Raji (cell line): ENCODE results near the gene RPL10.

Experiments used
- POLR2A ChIP-seq: IDR thresholded peaks from 2 replicates; pipeline ENCODE4 v1.6.1; 2011; ENCODE audit warnings: low read depth, low read length, control low read depth; ENCODE audit not compliant: insufficient read depth

Gene RPL10

DNA sequence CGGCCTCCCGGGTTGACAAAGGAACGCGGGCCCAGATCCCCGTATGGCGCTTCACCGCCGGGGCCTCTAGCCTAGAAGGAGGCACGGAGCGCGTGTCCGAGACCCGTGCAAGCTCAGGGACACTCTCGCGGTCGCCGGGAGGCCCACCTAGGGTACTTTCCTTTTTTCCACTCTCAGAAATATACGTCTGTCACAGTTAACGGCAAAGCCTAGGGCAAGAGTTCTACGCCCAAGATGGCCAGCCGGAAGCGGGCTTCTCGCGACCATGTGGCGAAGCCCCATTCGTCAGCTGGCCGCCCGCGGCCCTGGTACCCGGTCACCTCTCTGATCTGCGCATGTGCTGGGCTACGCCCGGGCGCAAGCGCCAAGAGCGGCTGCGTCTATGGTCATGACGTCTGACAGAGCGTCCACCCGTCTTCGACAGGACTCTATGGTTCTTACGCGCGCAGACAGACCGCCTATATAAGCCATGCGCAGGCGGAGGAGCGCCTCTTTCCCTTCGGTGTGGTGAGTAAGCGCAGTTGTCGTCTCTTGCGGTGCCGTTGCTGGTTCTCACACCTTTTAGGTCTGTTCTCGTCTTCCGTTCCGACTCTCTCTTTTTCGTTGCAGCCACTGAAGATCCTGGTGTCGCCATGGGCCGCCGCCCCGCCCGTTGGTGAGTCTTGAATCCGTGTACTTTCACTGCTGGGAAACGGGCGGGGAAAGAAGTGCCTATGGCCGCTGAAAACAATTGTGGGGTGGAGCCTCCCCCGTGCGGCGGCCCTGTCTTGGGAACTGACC lies at the start of gene RPL10:
TSS of gene RPL10 (plus strand) at position 490 of the 780 bp plus-strand sequence. CDS start at position 633, 143 bp downstream.
- peak; percentile 94 for TF ChIP-seq POLR2A

DNA sequence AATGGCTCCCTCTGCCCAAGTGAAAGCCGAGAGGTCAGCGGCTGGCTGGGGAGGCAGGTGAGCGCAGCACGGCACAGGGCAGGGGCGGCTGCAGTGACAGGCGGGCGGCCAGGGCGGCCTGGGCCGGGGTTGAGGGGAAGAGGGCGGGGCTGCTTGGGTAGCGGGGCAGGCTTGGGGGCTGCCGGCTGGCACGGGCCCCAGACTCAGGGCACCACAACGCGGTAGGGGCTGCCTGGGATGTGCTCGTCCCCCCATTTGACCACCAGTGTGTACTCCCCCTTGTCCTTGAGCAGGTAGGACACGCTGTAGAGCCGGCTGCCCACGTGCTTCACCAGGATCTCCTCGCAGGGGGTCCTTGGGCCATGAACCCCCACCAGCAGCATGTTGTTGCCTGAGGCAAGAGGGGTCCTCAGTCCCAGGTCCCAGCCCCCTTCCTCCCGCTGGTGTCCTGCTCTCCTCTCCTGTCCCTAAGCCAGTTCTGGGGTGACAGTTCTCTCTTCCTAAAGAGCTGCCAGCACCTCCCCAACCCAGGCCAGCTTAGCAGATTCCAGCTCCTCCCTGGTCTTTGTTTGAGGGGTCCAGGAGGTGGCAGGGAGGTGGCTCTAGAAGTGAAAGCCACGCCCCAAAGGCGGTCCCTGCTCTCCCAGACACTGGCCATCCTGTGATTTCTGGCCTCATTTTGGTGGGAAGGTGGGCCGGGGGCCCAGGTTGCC lies 49.4 kb upstream of the RPL10 start:
- no peak for TF ChIP-seq POLR2A

DNA sequence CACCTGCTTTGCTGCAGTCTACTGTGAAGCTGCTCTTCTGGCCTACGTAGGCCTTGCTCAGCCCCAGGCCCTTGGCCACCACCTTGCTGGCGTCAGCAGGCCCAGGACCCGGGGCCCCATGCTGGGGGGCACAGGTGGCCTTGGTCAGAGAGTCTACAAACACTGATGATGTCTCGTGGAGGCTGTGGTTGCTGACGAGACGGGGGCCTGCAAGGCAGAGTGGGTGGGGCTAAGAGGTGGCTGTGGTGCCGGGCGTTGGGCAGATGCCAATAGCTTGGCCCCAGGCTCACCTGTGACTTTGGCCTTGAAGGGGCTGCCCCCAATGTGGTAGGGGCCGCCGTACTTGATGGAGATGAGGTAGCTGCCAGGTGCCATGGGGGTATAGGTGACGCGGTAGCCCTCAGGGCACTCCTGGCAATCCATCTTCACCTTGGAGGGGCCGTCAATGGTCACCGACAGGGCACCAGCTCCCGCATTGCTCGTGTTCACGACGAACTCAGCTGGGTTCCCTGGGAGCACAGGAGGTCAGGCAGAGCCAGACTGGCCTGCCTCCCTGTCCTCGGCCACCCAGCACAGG lies 48.7 kb upstream of the RPL10 start:
- TF ChIP-seq POLR2A: no peak

DNA sequence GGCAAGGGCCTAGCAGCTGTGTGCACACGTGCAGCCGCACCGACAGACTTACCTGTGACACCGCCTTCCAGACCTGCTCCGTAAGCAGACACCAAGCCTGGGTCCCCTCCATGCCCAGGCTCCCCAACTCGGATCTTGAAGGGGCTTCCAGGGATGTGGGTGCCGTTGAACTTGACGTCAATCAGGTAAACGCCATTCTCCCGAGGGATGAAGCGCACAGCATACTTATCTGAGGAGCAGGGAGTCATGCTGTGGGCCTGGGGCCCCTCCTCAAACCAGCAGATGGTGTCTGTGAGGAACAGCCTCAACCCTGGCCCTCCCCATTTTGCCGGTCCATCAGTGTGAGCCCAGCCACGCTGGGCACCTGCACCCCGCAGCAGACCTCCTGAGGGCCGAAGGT lies 48.2 kb upstream of the RPL10 start:
- no peak for TF ChIP-seq POLR2A

DNA sequence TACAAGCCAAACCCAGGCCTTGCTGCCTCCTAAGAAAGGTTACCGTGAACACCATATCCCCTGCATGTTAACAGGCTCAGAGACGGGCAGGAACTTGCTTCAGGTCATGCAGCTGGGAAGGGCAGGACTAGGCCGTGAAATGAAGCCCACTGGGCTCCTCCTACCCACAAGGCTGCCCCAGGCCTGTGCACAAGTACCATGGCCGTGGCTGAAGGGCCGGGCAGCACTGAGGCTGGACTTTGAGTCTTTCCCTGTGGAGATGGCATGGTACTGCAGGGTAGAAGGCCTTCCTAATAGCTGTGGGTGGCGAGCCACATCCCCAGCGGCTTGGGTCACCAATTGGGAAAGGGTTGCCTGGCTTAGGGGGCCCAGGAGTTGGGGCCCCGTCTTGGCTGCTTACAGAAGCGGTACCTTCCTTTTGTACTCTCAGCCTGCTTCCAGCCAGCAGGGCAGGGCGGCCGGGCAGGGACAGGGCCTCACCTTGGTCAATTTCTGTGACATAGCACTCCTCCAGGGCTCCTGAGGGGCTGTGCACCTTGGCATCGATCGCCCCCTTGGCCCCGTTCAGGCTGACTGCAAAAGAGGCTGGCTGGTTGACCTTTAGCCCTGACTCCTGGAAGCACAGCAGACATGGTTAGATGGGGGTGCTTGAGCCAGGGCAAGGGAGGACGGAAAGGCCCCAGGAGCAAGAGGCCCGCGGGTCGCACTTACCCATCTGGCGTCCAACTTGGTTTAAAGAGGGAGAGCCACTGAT lies 47.6 kb upstream of the RPL10 start:
- TF ChIP-seq POLR2A: no peak

DNA sequence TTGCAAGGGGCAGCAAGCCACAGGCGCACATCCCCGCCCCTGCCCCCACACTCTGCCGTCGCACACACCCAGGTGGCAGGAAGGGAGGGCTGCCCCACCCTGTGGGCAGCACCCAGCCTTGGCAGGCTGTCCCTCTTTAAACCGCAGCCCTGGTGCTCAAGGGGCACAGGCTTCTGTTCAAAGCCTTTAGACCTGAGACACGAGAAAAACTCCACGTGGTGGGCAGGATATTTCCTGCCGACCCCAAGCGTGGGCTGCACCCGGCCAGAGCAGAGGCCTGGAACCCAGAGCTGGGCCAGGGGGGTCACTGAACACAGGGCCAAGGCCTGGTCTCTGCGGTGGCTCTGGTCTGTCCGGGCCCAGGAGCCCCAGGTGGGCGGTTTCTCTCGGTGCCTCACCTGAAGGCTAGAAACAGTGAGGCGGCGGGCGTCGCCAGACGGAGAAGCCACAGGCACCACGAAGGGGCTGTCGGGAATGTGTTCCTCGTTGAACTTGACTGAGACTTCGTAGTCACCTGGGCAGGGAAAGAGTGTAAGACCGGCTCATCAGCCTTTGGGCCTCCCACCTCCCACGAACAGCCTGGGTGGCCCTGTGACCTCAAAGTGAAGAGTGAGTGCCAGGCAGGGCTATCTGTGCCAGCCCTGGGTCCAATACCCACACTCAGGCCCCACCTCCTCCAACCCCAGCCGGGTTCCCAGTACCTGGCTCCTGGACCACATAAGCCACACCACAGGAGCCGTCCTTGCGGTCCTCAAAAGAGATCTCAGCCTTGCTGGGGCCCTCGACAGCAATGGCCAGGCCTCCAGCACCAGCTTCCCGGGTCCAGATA lies 46.8 kb upstream of the RPL10 start:
- no peak for TF ChIP-seq POLR2A

DNA sequence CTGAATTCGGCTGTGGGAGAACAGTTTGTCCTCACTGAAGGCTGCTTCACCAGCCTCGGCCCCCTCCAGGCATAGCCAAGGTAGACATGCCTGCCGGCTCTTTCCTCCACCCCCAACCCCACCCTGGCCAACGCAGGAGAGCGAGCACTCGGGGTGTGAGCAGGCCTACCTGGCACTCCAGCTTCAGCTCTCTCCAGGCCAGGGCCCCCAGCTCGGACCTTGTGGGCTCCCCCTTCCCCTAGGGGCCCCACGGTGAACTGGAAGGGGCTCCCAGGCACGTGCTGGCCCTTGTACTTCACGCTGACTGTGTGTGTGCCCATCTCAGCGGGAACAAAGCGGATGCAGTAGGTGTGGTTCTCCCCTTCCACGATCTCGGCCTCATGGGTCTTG lies 46.2 kb upstream of the RPL10 start:
- TF ChIP-seq POLR2A: no peak

DNA sequence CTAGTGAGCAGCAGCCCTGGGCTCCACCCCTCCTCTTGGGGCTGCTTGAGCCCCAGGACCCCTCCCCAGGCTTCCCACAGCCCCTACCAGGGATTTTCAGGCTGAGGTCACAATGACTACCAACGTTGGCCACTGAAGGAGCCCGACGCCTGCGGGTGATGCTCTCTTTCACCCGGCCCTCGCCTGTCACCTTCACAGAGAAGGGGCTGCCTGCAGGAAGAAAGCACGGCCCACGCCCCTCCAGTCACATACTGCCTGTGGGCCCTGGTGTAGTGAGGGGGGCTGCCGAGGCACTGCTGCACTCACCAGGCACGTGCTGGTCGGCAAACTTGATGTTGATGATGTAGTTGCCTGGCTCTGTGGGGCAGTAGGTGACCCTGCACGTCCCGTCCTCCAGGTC lies 45.7 kb upstream of the RPL10 start:
- TF ChIP-seq POLR2A: no peak

DNA sequence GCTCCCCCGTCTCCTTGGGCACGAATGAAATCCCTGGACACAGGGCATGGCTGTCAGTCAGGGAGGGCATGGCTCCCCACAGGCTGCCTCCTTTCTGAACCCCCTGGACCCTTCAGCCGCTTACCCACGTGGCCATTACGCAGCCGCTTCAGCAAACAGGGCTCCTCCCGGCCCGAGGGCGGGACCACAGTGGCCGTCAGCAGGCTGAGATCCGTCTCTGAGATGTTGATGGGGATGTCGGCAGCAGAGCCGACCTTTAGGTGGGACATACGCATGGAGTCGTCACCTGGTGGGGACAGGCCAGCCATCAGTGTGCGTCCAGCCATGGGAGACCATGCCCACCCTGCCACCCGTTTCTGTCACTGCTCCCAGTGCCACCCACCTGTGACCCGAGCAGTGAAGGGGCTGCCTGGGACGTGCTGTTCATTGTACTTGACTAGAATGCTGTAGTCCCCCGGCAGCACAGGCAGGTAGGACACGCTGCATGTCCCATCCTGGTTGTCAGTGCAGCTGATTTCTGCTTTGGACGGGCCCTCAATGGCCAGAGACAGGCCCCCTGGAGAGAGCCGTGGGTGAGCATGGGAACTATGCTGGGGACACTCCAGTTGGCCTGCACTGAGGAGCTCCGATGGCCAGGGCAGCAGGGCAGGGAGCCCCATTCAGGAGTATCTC lies 44.9 kb upstream of the RPL10 start:
- no peak for TF ChIP-seq POLR2A

DNA sequence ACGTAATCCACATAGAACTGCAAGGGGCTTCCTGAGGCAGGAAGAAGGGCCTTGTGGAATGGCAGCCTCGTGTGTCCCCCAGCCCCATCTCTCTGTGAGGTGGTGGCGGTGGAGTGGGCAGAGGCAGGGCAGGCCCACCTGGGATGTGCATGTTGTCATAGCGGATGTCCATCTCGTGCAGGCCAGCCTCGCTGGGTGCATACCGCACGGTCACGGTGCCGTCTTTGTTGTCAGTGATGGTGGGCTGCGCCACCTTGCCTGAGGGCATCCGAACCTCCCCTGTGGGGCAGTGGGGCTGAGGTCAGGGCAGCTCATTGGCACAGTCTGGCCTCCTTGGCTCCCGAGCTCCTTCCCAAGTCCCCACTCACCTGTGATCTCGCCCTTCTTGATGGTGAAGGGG lies 44.2 kb upstream of the RPL10 start:
- no peak for TF ChIP-seq POLR2A

DNA sequence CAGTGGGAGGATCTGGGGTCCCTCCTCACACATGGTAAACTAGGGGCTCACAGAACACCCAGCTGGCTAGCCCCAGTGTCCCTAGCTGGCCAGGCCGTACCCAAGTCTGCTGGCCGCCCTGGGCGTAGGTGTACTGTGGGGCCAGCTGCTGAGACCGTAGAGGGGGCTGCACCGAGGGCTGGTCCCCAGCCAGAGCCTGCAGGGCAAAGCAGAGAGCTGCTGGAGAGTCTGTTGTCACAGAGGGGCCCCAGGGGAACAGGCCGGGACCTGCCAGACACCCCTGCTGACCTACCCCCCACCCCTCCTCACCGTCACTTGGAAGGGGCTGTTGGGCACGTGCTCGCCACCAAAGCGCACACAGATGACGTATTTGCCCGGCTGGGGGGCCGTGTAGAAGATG lies 43.7 kb upstream of the RPL10 start:
- TF ChIP-seq POLR2A: no peak

DNA sequence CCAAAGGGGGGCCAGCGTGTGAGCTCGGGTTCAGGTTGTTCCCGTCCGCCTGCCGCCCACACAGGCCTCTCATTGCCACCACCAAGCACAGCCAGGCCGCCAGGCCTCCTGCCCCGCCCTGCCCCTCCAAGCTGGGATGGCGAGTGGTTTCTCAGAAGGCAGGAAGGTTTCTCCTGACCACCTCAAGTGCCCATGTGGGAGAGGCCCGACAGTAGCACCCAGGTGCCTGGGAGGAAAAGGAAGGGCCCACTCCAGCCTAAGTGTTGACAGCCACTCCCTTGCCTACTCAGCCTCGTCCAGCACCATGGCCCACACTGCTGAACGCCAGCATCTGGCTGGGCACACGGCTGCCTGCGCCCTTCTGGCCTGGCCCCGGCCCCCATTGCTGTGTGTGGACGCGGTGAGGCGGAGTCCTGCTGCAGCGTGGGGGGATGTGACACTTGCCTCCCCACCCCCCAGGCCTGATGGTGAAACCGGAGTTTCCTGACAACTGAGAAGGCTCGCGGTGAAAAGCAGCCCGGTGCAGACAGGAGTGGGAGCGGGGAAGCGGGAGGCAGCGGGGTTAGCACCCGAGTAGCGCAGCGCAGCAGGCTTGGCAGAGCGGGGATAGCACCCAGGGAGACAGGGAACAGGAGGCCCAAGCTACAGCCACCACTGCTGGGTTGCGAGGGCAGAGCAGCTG lies 42.9 kb upstream of the RPL10 start:
- TF ChIP-seq POLR2A: no peak

DNA sequence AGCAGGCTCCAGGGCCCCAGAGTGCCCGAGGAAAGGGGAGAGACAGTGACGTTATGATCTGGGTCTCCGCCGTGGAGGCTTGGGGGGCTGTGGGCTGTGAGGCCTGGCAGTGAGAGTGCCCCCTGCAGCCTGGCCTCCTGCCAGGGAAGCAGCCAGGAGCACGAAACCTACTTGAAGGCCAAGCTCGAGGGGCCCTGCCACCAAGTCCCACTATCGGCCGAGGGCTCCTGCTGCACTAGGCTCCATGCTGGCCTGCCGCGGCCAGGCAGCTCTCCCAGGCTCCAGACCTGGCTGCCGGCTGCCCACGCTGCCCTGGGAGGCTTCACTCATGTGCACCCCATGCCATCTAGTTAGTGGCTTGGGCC lies 42.4 kb upstream of the RPL10 start:
- no peak for TF ChIP-seq POLR2A

DNA sequence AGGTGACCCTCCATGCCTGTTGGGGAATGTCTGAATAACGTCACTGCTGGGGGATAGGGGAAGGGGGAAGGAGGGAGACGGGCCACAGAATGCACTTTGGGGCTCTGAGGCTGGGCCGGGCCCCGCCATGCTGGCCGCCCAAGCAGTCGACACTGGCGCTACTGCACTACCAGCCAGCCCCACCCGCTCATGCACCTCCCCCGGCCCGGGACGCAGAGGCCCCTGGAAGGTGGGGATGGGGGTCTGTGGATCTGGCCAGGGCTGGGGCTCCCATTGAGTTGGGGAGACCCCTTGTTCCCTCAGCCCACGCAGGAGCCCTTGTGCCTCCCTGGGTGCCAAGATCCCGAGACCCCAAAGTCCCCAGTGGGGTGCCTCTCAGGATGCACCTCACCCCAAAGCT lies 41.6 kb upstream of the RPL10 start:
- TF ChIP-seq POLR2A: no peak
